ENCODE results near the gene LRCH3. TPM values are rescaled to one million over a fixed set of nuclear protein-coding genes. Genes with fewer than 3 reads are reported as not detected.

Gene LRCH3
- total and polyA plus RNA-seq, 2 of the 13 experiments (the other 11 are each of a cell fraction or from before 2014, with no cell fraction given), result 25.5 to 103 TPM

GRCh38 chr3:197746209-197746608 is 44.8 kb upstream of the LRCH3 start (continued):
- TF ChIP-seq, protein P1, sequence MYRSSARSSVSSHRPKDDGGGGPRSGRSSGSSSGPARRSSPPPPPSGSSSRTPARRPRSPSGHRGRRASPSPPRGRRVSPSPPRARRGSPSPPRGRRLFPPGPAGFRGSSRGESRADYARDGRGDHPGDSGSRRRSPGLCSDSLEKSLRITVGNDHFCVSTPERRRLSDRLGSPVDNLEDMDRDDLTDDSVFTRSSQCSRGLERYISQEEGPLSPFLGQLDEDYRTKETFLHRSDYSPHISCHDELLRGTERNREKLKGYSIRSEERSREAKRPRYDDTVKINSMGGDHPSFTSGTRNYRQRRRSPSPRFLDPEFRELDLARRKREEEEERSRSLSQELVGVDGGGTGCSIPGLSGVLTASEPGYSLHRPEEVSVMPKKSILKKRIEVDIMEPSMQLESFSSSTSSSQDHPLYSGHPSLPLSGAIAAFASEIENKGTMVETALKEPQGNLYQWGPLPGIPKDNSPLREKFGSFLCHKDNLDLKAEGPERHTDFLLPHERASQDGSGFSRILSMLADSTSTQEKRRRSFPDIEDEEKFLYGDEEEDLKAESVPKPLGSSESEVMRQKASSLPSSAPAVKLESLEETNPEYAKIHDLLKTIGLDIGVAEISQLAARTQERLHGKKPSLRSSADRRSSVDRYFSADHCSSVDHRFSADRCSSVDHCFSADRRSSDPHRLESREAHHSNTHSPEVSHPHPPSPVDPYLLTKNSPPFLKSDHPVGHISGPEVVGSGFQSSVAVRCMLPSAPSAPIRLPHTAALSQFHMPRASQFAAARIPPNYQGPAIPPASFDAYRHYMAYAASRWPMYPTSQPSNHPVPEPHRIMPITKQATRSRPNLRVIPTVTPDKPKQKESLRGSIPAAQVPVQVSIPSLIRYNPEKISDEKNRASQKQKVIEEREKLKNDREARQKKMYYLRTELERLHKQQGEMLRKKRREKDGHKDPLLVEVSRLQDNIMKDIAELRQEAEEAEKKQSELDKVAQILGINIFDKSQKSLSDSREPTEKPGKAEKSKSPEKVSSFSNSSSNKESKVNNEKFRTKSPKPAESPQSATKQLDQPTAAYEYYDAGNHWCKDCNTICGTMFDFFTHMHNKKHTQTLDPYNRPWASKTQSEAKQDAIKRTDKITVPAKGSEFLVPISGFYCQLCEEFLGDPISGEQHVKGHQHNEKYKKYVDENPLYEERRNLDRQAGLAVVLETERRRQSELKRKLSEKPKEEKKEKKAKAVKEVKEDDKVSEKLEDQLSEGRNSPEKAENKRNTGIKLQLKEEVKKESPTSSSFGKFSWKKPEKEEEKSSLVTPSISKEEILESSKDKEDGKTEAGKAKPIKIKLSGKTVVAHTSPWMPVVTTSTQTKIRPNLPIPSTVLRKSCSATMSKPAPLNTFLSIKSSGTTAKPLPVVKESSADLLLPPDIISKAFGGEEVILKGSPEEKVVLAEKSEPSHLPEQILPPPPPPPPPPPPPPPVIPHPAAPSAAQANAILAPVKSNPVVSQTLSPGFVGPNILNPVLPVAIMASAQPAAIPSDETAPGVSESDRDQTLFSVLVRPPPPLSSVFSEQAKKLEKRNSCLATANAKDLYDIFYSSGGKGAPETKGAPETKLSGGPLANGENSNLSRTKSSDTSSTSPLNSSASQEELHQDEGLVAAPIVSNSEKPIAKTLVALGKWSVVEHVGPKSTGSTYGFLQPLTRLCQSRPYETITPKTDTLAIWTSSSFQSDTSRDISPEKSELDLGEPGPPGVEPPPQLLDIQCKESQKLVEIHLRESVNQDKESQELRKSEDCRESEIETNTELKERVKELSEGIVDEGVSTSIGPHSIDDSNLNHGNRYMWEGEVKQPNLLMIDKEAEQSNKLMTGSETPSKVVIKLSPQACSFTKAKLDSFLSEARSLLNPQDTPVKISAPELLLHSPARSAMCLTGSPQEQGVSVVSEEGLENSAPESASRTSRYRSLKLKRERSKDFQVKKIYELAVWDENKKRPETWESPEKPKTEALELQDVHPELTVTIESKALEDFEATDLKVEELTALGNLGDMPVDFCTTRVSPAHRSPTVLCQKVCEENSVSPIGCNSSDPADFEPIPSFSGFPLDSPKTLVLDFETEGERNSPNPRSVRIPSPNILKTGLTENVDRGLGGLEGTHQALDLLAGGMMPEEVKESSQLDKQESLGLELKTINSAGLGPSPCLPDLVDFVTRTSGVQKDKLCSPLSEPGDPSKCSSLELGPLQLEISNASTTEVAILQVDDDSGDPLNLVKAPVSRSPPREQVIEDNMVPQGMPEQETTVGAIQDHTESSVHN (CRISPR knock-in tag; IDR thresholded peaks at IDR 0.05), result no peak
- TF ChIP-seq ZMYM2 (CRISPR knock-in tag; IDR thresholded peaks at IDR 0.05), result no peak
- no peak for TF ChIP-seq TGIF2 (CRISPR knock-in tag; IDR thresholded peaks at IDR 0.05)
- TF ChIP-seq KAT8 (CRISPR knock-in tag; IDR thresholded peaks at IDR 0.05), result no peak

GRCh38 chr3:197746801-197747237 is 44.2 kb upstream of the LRCH3 start:
- Histone ChIP-seq H3K27me3 (ENCODE audit: control insufficient read depth in 1 of 2, insufficient read depth in 2 of 2, low read length in 2 of 2) (peaks cover 0 to 5% of the 10 kb centered on the region in 2 experiments; a peak in 2 of 5 replicates), H3K9me3 (ENCODE audit: low read length) (no peaks in the 10 kb centered on the region), H3K4me2 (ENCODE audit: low read depth, low read length) (peak overlapping the region; percentile 55), H3K4me3 (replicated peaks in 1 of 3; ENCODE audit: insufficient read depth in 1 of 3, low read depth in 2 of 3, low read length in 3 of 3) (no peak overlapping the region), H3K36me3 (replicated peaks in 1 of 2; ENCODE audit: control insufficient read depth in 1 of 2, insufficient read depth in 2 of 2, low read length in 2 of 2) (no peaks in the 10 kb centered on the region), H4K20me1 (ENCODE audit: insufficient read depth, low read length) (no peaks in the 10 kb centered on the region), H3K4me1 (ENCODE audit: insufficient read depth, low read length) (peaks cover 31% of the 10 kb centered on the region), H3K79me2 (ENCODE audit: insufficient read depth, low read length) (no peaks in the 10 kb centered on the region), H3K9ac (ENCODE audit: insufficient read depth, low read depth, low read length) (no peak overlapping the region), H3K27ac (ENCODE audit: extremely low read length, insufficient read depth, low read length) (no peak overlapping the region), H2AFZ (ENCODE audit: low read length) (no peak overlapping the region)
- 35% methylated on average over 4 of the region's 4 CpGs for WGBS (ENCODE audit: low lambda C conversion rate)
- no TSS peak for BruUV-seq (replicated peaks)
- CTCF ChIA-PET (ENCODE audit: low intra/inter-chr PET ratio, low total read pairs), result no interaction called here
- FAIRE-seq, result no peak
- DNase-seq (ENCODE audit: low spot score), result no peak
- POLR2A ChIA-PET, result interaction anchor here (1.1 to 1.7 kb wide), 2 partner anchors 9 to 11 kb away, joined by 3 to 4 read pairs; partner anchors contain the start of gene RUBCN
- in situ Hi-C loops (cut with HindIII; ENCODE audit: extremely low pct_ligation_motif_present, low pct_unique_long_range_greater_than_20kb) (no loop called here), intact Hi-C loops (cut with micrococcal nuclease; ENCODE audit: unreplicated experiment) (no loop called here)
- no peak for ATAC-seq
- TF ChIP-seq, protein P2, sequence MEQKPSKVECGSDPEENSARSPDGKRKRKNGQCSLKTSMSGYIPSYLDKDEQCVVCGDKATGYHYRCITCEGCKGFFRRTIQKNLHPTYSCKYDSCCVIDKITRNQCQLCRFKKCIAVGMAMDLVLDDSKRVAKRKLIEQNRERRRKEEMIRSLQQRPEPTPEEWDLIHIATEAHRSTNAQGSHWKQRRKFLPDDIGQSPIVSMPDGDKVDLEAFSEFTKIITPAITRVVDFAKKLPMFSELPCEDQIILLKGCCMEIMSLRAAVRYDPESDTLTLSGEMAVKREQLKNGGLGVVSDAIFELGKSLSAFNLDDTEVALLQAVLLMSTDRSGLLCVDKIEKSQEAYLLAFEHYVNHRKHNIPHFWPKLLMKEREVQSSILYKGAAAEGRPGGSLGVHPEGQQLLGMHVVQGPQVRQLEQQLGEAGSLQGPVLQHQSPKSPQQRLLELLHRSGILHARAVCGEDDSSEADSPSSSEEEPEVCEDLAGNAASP (CRISPR knock-in tag; IDR thresholded peaks at IDR 0.05; ENCODE audit: borderline replicate concordance), result no peak
- TF ChIP-seq FOXO4 (CRISPR knock-in tag; conservative IDR thresholded peaks at IDR 0.05) (no peak), SALL2 (CRISPR knock-in tag; IDR thresholded peaks at IDR 0.05) (no peak), ZNF614 (CRISPR knock-in tag; IDR thresholded peaks at IDR 0.05; ENCODE audit: borderline replicate concordance) (no peak)
- TF ChIP-seq, protein P3, sequence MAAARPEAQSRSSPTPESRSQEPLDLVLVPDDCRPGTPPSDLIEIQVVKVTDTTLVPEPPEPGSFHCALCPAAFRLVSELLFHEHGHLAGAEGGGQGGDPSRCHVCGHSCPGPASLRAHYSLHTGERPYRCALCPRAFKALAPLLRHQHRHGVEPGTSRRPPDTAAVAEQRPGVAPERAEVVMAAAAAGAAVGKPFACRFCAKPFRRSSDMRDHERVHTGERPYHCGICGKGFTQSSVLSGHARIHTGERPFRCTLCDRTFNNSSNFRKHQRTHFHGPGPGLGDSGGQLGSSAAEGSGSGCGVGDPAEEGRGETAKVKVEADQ (CRISPR knock-in tag; IDR thresholded peaks at IDR 0.05; ENCODE audit: borderline replicate concordance), result no peak
